ENCODE results near the gene RHBDF2. TPM values are rescaled to one million over a fixed set of nuclear protein-coding genes. Genes with fewer than 3 reads are reported as not detected.

The RHBDF2 gene
- total and polyA plus RNA-seq, 8 donors = 4.6 to 175 (median 21.0) TPM

- intact Hi-C loops (cut with DNase I; ENCODE audit: low total_unique reads) = no loop called here
- H3K27ac ChIP-seq = peak overlapping the region; percentile 84 to 93 (median 88)
- no peaks in the 10 kb centered on the region for H3K9me3 ChIP-seq
- no peaks in the 10 kb centered on the region for H3K36me3 ChIP-seq
- peaks cover 45 to 67% (median 62%) of the 10 kb centered on the region in 4 donors for H3K4me1 ChIP-seq
- 2 to 27% (median 12%) methylated on average over 6 to 10 of the region's 10 CpGs for WGBS, 5 donors
- TF ChIP-seq EP300 (IDR thresholded peaks at IDR 0.05) = no peak
- TF ChIP-seq CTCF (IDR thresholded peaks at IDR 0.05) = no peak
- TF ChIP-seq POLR2AphosphoS5 (IDR thresholded peaks at IDR 0.05) = no peak
- TF ChIP-seq POLR2A (IDR thresholded peaks at IDR 0.05) = no peak
- H3K27me3 ChIP-seq = no peaks in the 10 kb centered on the region
- peak overlapping the region; percentile 54 to 85 (median 68) for H3K4me3 ChIP-seq
- DNase-seq = no peak
Measured at GRCh38 chr17:76500747-76501017, 541 bp downstream of the RHBDF2 start.

- H3K27ac ChIP-seq = peak overlapping the region; percentile 84 to 93 (median 88)
- WGBS, 5 donors = 25 to 53% (median 44%) methylated on average over 14 to 17 of the region's 17 CpGs
- no peak for TF ChIP-seq POLR2A (IDR thresholded peaks at IDR 0.05)
- peak in 1 of 3 donors; percentile 12 for TF ChIP-seq POLR2AphosphoS5 (IDR thresholded peaks at IDR 0.05)
- no peak for TF ChIP-seq EP300 (IDR thresholded peaks at IDR 0.05)
- no peak for TF ChIP-seq CTCF (IDR thresholded peaks at IDR 0.05)
- H3K4me1 ChIP-seq = peaks cover 45 to 70% (median 62%) of the 10 kb centered on the region in 4 donors
- intact Hi-C loops (cut with DNase I; ENCODE audit: low total_unique reads) = no loop called here
- no peaks in the 10 kb centered on the region for H3K27me3 ChIP-seq
- no peaks in the 10 kb centered on the region for H3K36me3 ChIP-seq
- DNase-seq = no peak
- peak overlapping the region; percentile 54 to 85 (median 68) for H3K4me3 ChIP-seq
- no peaks in the 10 kb centered on the region for H3K9me3 ChIP-seq
Measured at GRCh38 chr17:76500074-76500746, 1.0 kb downstream of the RHBDF2 start.

DNA sequence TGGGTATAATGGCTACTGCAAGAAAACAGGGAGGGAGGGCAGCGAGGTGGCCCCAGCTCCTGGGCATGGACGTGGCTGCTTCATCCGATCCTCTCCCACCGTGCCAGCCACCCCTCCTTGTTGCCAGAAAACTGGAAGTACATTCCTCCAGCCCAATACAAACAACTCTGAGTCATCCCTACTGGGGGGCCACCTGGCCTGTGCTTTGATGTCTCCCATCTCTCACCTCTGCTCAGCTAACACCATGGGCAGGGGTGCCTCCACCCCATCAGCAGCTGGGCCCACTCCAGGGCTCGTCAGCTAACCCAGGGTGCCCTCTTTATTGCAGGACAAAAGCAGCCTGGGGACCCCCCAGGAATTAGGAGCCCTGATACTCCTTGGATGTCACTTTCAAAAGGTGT, 2.0 kb downstream of the RHBDF2 start:
- Histone ChIP-seq H3K27ac (peak overlapping the region; percentile 32 to 93 (median 88)), H3K4me1 (peaks cover 45 to 78% (median 64%) of the 10 kb centered on the region in 4 donors), H3K27me3 (no peaks in the 10 kb centered on the region), H3K4me3 (peak overlapping the region in 2 of 4 donors; percentile 54 to 85), H3K36me3 (no peaks in the 10 kb centered on the region), H3K9me3 (no peaks in the 10 kb centered on the region)
- no peak for DNase-seq
- intact Hi-C loops (cut with DNase I; ENCODE audit: low total_unique reads) = no loop called here
- TF ChIP-seq POLR2A (IDR thresholded peaks at IDR 0.05) = no peak
- WGBS, 5 donors = 59 to 81% (median 69%) methylated on average over 5 of the region's 5 CpGs

DNA sequence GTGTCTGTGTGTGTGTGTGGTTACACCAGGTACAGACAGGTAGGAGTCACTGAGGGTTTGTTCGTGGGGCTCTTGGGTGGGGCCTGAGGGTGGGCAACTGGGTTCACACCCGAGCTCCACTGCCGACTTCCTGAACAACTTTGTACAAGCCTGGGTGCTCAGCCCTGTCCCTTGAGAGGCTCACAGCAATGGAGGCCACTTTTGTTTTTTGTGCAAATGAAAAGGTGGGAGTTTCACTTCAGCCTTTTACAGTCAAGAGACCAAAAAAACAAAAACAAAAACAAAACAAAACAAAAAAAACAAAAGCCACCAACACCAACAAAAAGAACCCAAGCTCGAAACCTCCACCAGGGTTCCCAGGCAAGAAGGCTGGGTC, 2.4 kb downstream of the RHBDF2 start:
- intact Hi-C loops (cut with DNase I; ENCODE audit: low total_unique reads) = no loop called here
- H3K4me3 ChIP-seq = peak overlapping the region in 2 of 4 donors; percentile 54 to 85
- WGBS, 5 donors = 58 to 74% (median 67%) methylated on average over 4 of the region's 4 CpGs

GRCh38 chr17:76497979-76498875, 3.0 kb downstream of the RHBDF2 start:
- H3K27me3 ChIP-seq = no peaks in the 10 kb centered on the region
- TF ChIP-seq POLR2AphosphoS5 (IDR thresholded peaks at IDR 0.05) = peak in 2 of 3 donors; percentile 39 to 52
- no peak for TF ChIP-seq EP300 (IDR thresholded peaks at IDR 0.05)
- no peak for TF ChIP-seq CTCF (IDR thresholded peaks at IDR 0.05)
- WGBS, 5 donors = 8 to 38% (median 18%) methylated on average over 21 to 31 of the region's 31 CpGs
- no peaks in the 10 kb centered on the region for H3K36me3 ChIP-seq
- peaks cover 51 to 88% (median 73%) of the 10 kb centered on the region in 4 donors for H3K4me1 ChIP-seq
- no peaks in the 10 kb centered on the region for H3K9me3 ChIP-seq
- peak overlapping the region; percentile 70 to 93 (median 88) for H3K27ac ChIP-seq
- peak overlapping the region; percentile 0 to 85 (median 12) for H3K4me3 ChIP-seq
- peak; percentile 81 to 89 for DNase-seq
- intact Hi-C loops (cut with DNase I; ENCODE audit: low total_unique reads) = no loop called here

More for the DNA sequence above, 2.4 kb downstream of the RHBDF2 start:
- Histone ChIP-seq H3K27ac (peak overlapping the region; percentile 70 to 93 (median 88)), H3K36me3 (no peaks in the 10 kb centered on the region), H3K27me3 (no peaks in the 10 kb centered on the region), H3K4me1 (peaks cover 45 to 82% (median 67%) of the 10 kb centered on the region in 4 donors), H3K9me3 (no peaks in the 10 kb centered on the region)
- TF ChIP-seq EP300 (IDR thresholded peaks at IDR 0.05) = no peak
- DNase-seq = no peak

Measured in stomach (tissue), 9 donors.